ACC112 (cell line): ENCODE results near the gene HLX.

Source experiments
- H2AFZ ChIP-seq: fragments of 200-600 bp; sonication (generic); one replicate; pipeline ENCODE4 v1.6.0; 2017; ENCODE audit warnings: antibody characterized with exemption, low read length; ENCODE audit not compliant: unreplicated experiment
- H3K27ac ChIP-seq: fragments of 200-600 bp; sonication (generic); 2 replicates; pipeline ENCODE4 v1.5.1; 2014; ENCODE audit warnings: low read depth, mild to moderate bottlenecking, antibody characterized with exemption, low read length, moderate library complexity
- H3K27me3 ChIP-seq: fragments of 200-600 bp; sonication (generic); 2 replicates; pipeline ENCODE4 v1.6.1; 2014; ENCODE audit warnings: mild to moderate bottlenecking, antibody characterized with exemption, low read length, moderate library complexity, mixed read lengths; ENCODE audit not compliant: insufficient read depth
- H3K36me3 ChIP-seq: fragments of 200-600 bp; sonication (generic); 2 replicates; pipeline ENCODE4 v1.6.1; 2016; ENCODE audit warnings: mild to moderate bottlenecking, antibody characterized with exemption, low read length, moderate library complexity, mixed read lengths; ENCODE audit not compliant: insufficient read depth
- H3K4me1 ChIP-seq: fragments of 200-600 bp; sonication (generic); one replicate; pipeline ENCODE4 v1.6.1; 2016; ENCODE audit warnings: low read length, mixed read lengths; ENCODE audit not compliant: insufficient read depth, unreplicated experiment, control insufficient read depth
- H3K4me3 ChIP-seq: fragments of 200-600 bp; sonication (generic); 2 replicates; pipeline ENCODE4 v1.5.1; 2014; ENCODE audit warnings: mild to moderate bottlenecking, low read depth, low read length
- H3K79me2 ChIP-seq: fragments of 200-600 bp; sonication (generic); one replicate; pipeline ENCODE4 v1.6.0; 2016; ENCODE audit warnings: low read length; ENCODE audit not compliant: control insufficient read depth, unreplicated experiment, insufficient read depth

HLX gene

GRCh38 chr1:220889848-220890287, 10.6 kb downstream of the HLX start:
- Histone ChIP-seq H3K27ac (no peak overlapping the region), H3K36me3 (peaks cover 3% of the 10 kb centered on the region; the same call in 1 of the 2 replicates), H3K4me1 (no peaks in the 10 kb centered on the region), H3K4me3 (no peak overlapping the region), H3K79me2 (no peaks in the 10 kb centered on the region), H3K27me3 (peaks cover 23% of the 10 kb centered on the region), H2AFZ (no peak overlapping the region)

- H3K4me3 ChIP-seq = no peak overlapping the region
- no peak overlapping the region for H2AFZ ChIP-seq
- peaks cover 3% of the 10 kb centered on the region; the same call in 1 of the 2 replicates for H3K36me3 ChIP-seq
- H3K27me3 ChIP-seq = peaks cover 23% of the 10 kb centered on the region
- H3K79me2 ChIP-seq = no peaks in the 10 kb centered on the region
- H3K27ac ChIP-seq = no peak overlapping the region
- H3K4me1 ChIP-seq = no peaks in the 10 kb centered on the region
These were observed 11.4 kb downstream of the HLX start for GRCh38 chr1:220890602-220891001.

GRCh38 chr1:220891224-220892085, 12.2 kb downstream of the HLX start:
- H3K36me3 ChIP-seq = no peaks in the 10 kb centered on the region
- peaks cover 23% of the 10 kb centered on the region for H3K27me3 ChIP-seq
- H3K79me2 ChIP-seq = no peaks in the 10 kb centered on the region
- H3K4me1 ChIP-seq = no peaks in the 10 kb centered on the region
- no peak overlapping the region for H3K27ac ChIP-seq
- no peak overlapping the region for H2AFZ ChIP-seq
- H3K4me3 ChIP-seq = no peak overlapping the region

DNA sequence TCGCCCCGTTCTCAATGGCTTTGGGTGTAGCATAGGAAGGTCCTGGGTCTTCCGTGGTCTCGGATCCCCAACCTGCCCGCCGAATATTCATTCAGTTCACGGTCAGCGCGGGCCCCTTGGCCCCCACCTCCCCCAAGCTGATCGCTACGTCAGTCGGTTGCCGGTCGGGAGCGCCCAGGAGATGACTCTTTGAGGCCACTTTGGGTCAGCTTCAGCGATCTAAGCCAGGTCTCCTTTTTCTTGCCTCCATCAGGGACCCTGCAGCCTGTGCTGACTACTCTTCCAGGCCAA, 12.8 kb downstream of the HLX start:
- Histone ChIP-seq H3K27ac (no peak overlapping the region), H3K79me2 (no peaks in the 10 kb centered on the region), H3K4me1 (no peaks in the 10 kb centered on the region), H3K36me3 (no peaks in the 10 kb centered on the region), H3K27me3 (peaks cover 23% of the 10 kb centered on the region), H2AFZ (no peak overlapping the region), H3K4me3 (no peak overlapping the region)

DNA sequence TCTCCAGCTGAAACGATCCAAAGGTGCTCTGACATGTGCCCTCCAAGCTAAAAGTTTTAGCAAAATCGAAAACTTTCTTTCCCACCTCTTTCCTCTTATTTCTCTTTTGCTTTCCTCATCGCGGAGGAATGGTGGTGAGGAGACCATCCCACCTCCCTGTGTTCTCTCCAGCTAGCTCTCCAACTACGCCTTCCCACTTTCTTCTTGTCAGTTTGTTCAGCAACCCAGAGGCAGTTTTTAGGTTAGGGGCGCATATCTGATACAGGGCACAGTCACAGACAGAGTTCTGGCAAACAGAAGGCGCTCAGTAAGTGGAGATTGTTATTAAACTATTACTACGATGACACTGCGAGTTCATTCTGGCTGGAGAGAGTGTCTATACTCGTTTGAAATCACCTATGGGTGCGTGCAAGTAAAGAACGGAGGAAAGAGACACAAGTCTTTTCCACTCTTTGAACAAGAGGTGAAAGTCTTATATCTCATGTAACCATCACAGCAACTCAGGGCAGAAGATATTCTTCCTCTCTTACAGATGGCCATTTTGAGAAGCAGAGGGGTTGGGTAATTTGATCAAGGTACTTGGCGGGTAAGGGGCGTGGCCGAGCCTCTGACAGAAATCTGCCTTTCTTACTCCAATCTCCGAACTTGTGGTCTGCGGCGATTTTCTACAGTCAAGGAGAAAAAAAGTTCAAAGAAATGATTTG, 13.9 kb downstream of the HLX start:
- H3K4me1 ChIP-seq = no peaks in the 10 kb centered on the region
- H2AFZ ChIP-seq = no peak overlapping the region
- no peak overlapping the region for H3K27ac ChIP-seq
- no peak overlapping the region for H3K4me3 ChIP-seq
- peaks cover 23% of the 10 kb centered on the region for H3K27me3 ChIP-seq
- H3K36me3 ChIP-seq = no peaks in the 10 kb centered on the region
- H3K79me2 ChIP-seq = no peaks in the 10 kb centered on the region

- no peak overlapping the region for H2AFZ ChIP-seq
- no peaks in the 10 kb centered on the region for H3K79me2 ChIP-seq
- peaks cover 23% of the 10 kb centered on the region for H3K27me3 ChIP-seq
- H3K27ac ChIP-seq = no peak overlapping the region
- no peaks in the 10 kb centered on the region for H3K4me1 ChIP-seq
- H3K4me3 ChIP-seq = no peak overlapping the region
- no peaks in the 10 kb centered on the region for H3K36me3 ChIP-seq
These were observed 14.4 kb downstream of the HLX start for GRCh38 chr1:220893701-220894024.

DNA sequence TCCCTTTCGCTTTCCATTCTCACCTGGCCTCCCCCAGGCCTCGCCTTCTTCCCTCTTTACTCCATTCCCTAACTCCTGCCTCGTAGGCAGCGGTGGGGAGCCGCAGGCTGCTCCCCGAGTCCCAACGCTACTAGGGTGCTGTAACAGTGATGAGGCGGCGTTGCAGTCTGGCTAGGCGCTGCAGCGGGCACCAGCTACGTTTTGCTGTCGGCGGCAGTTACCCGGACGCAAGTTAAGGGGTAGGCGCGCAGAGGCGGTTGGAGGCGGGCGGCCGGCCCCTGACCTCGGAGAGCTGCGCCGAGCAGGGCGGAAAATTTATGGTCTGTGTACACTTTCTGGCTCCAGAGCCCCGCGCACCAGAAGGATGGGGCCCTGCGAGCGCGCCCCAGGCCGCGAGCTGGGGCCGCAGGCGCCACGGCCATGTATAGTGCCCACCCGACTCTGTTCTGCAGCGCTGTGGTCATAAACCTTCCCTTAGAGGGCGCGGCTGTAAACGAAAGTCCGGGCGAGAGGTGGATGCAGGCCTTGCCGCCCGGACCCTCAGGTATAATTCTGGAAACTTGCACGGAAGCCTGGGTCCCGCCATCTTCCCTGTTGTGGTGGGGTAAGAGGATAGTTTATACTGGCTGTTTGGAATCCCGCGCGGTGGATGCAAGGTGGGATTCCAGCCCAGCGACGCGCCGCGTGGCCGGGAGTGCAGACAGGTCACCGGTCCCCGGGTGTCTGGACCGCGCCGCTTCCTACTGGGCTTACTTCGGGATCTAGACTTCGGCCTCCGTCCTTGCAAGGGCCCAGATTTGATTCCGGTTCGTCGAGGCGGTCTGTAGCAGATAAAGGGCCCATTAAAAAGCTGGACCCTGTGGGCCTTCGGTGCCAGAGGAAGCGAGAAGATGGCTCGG, 15.0 kb downstream of the HLX start:
- Histone ChIP-seq H2AFZ (no peak overlapping the region), H3K36me3 (no peaks in the 10 kb centered on the region), H3K4me1 (no peaks in the 10 kb centered on the region), H3K27ac (no peak overlapping the region), H3K27me3 (peaks cover 23% of the 10 kb centered on the region), H3K4me3 (no peak overlapping the region), H3K79me2 (no peaks in the 10 kb centered on the region)

GRCh38 chr1:220894924-220895256, 15.6 kb downstream of the HLX start:
- Histone ChIP-seq H3K27me3 (peaks cover 23% of the 10 kb centered on the region), H3K4me3 (no peak overlapping the region), H3K4me1 (no peaks in the 10 kb centered on the region), H3K36me3 (no peaks in the 10 kb centered on the region), H3K27ac (no peak overlapping the region), H3K79me2 (no peaks in the 10 kb centered on the region), H2AFZ (no peak overlapping the region)

DNA sequence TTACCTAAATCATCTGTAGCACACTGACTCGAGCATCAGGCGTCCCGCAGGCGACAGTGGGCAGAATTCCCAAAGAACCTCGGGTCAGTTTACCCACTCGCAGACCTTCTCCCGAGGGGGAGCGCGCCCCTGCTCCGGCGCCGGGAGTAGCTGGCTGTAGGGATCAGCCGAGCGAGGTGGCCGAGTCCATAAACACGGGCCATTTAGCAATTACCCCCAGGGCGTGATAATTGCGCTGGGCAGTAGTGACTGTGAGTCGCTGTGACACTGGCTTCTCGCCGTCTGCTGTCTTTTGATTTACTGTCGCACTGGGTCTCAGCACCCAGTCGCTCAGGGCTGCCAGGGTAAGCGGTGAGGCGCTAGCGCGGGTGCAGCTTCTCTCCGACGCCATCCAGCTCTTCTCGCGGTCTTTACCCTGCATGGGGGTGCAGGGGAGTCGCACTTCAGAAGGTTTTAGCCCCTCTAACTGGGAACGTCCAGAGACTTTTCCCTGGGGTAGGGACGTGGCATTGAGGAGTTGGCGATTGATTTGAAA, 16.2 kb downstream of the HLX start:
- no peak overlapping the region for H3K4me3 ChIP-seq
- no peak overlapping the region for H3K27ac ChIP-seq
- no peaks in the 10 kb centered on the region for H3K79me2 ChIP-seq
- peaks cover 23% of the 10 kb centered on the region for H3K27me3 ChIP-seq
- H2AFZ ChIP-seq = no peak overlapping the region
- H3K4me1 ChIP-seq = no peaks in the 10 kb centered on the region
- H3K36me3 ChIP-seq = no peaks in the 10 kb centered on the region

GRCh38 chr1:220896092-220896491, 16.8 kb downstream of the HLX start:
- H3K79me2 ChIP-seq = no peaks in the 10 kb centered on the region
- no peaks in the 10 kb centered on the region for H3K4me1 ChIP-seq
- H3K36me3 ChIP-seq = no peaks in the 10 kb centered on the region
- H3K27me3 ChIP-seq = peaks cover 23% of the 10 kb centered on the region
- H3K4me3 ChIP-seq = no peak overlapping the region
- H3K27ac ChIP-seq = no peak overlapping the region
- H2AFZ ChIP-seq = no peak overlapping the region
